ENCODE data around the gene ALDH18A1. TPM values are rescaled to one million over a fixed set of nuclear protein-coding genes. Genes with fewer than 3 reads are reported as not detected.

ALDH18A1 gene
- total RNA-seq, 1 experiment from 2014 or later: 87.6 TPM

- Histone ChIP-seq H3K36me3 (ENCODE audit: control insufficient read depth in 1 of 2, insufficient read depth in 2 of 2, low read length in 2 of 2) (peaks cover 21 to 52% of the 10 kb centered on the region in 2 experiments), H3K4me2 (ENCODE audit: low read length) (no peak overlapping the region), H4K20me1 (ENCODE audit: insufficient read depth) (peaks cover 4% of the 10 kb centered on the region; the same call in 1 of the 2 replicates), H3K4me1 (ENCODE audit: control insufficient read depth in 1 of 2, insufficient read depth in 2 of 2, low read length in 2 of 2) (peaks cover 0 to 4% of the 10 kb centered on the region in 2 experiments; a peak in 2 of 4 replicates), H3K4me3 (replicated peaks in 1 of 2; ENCODE audit: low read depth in 1 of 2, low read length in 2 of 2) (no peak overlapping the region), H3K9me2 (ENCODE audit: insufficient read depth) (no peaks in the 10 kb centered on the region), H3K9ac (ENCODE audit: low read length) (no peak overlapping the region), H2AFZ (ENCODE audit: low read depth, low read length, poor library complexity, severe bottlenecking) (no peak overlapping the region), H3K79me2 (ENCODE audit: insufficient read depth, low read length) (peaks cover 75% of the 10 kb centered on the region), H3K27ac (ENCODE audit: low read depth, low read length) (no peak overlapping the region), H3K27me3 (ENCODE audit: insufficient read depth, low read length) (no peaks in the 10 kb centered on the region), H3K9me3 (ENCODE audit: control insufficient read depth in 1 of 2, insufficient read depth in 1 of 2, low read depth in 1 of 2, low read length in 2 of 2) (no peaks in the 10 kb centered on the region; a peak in 1 of 4 replicates)
- intact Hi-C loops (cut with micrococcal nuclease): no loop called here
- ChIA-PET RAD21 (ENCODE audit: low non-redundant PET in 1 of 2, low total read pairs in 2 of 2, uncharacterized antibody in 2 of 2, unreplicated experiment in 2 of 2) (no interaction called here), POLR2A (no interaction called here), CTCF (interaction anchor here (1.8 kb wide), 1 partner anchor 42 kb away, joined by 6 read pairs; the partner anchor contains the start of gene TCTN3)
- DNase-seq (ENCODE audit: low read depth, low spot score) (no peak), ATAC-seq (no peak)
- TF ChIP-seq ZNF274 (IDR thresholded peaks at IDR 0.05; ENCODE audit: low read depth, low read length) (no peak), POLR2A (IDR thresholded peaks at IDR 0.05; ENCODE audit: borderline replicate concordance, extremely low read depth, insufficient read depth, insufficient read length) (no peak), EZH2phosphoT487 (IDR thresholded peaks at IDR 0.05; ENCODE audit: borderline replicate concordance) (no peak), TCF7L2 (IDR thresholded peaks at IDR 0.05; ENCODE audit: borderline replicate concordance, extremely low read depth, insufficient read depth, insufficient read length) (no peak), POLR2AphosphoS5 (IDR thresholded peaks at IDR 0.05; ENCODE audit: low read depth, low read length) (no peak), CEBPB (IDR thresholded peaks at IDR 0.05; ENCODE audit: low read depth) (no peak), ELF1 (IDR thresholded peaks at IDR 0.05; ENCODE audit: borderline replicate concordance, low read depth) (no peak), ATF3 (IDR thresholded peaks at IDR 0.05) (no peak), SP1 (IDR thresholded peaks at IDR 0.05; ENCODE audit: low read depth) (no peak), JUND (IDR thresholded peaks at IDR 0.05) (no peak), EZH2 (IDR thresholded peaks at IDR 0.05) (no peak), EGR1 (IDR thresholded peaks at IDR 0.05; ENCODE audit: low read depth) (no peak)
- TF ChIP-seq, protein P1, sequence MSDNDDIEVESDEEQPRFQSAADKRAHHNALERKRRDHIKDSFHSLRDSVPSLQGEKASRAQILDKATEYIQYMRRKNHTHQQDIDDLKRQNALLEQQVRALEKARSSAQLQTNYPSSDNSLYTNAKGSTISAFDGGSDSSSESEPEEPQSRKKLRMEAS (IDR thresholded peaks at IDR 0.05): no peak
- TF ChIP-seq, protein P2, sequence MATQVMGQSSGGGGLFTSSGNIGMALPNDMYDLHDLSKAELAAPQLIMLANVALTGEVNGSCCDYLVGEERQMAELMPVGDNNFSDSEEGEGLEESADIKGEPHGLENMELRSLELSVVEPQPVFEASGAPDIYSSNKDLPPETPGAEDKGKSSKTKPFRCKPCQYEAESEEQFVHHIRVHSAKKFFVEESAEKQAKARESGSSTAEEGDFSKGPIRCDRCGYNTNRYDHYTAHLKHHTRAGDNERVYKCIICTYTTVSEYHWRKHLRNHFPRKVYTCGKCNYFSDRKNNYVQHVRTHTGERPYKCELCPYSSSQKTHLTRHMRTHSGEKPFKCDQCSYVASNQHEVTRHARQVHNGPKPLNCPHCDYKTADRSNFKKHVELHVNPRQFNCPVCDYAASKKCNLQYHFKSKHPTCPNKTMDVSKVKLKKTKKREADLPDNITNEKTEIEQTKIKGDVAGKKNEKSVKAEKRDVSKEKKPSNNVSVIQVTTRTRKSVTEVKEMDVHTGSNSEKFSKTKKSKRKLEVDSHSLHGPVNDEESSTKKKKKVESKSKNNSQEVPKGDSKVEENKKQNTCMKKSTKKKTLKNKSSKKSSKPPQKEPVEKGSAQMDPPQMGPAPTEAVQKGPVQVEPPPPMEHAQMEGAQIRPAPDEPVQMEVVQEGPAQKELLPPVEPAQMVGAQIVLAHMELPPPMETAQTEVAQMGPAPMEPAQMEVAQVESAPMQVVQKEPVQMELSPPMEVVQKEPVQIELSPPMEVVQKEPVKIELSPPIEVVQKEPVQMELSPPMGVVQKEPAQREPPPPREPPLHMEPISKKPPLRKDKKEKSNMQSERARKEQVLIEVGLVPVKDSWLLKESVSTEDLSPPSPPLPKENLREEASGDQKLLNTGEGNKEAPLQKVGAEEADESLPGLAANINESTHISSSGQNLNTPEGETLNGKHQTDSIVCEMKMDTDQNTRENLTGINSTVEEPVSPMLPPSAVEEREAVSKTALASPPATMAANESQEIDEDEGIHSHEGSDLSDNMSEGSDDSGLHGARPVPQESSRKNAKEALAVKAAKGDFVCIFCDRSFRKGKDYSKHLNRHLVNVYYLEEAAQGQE (IDR thresholded peaks at IDR 0.05; ENCODE audit: low read depth): no peak
- TF ChIP-seq, protein P3, sequence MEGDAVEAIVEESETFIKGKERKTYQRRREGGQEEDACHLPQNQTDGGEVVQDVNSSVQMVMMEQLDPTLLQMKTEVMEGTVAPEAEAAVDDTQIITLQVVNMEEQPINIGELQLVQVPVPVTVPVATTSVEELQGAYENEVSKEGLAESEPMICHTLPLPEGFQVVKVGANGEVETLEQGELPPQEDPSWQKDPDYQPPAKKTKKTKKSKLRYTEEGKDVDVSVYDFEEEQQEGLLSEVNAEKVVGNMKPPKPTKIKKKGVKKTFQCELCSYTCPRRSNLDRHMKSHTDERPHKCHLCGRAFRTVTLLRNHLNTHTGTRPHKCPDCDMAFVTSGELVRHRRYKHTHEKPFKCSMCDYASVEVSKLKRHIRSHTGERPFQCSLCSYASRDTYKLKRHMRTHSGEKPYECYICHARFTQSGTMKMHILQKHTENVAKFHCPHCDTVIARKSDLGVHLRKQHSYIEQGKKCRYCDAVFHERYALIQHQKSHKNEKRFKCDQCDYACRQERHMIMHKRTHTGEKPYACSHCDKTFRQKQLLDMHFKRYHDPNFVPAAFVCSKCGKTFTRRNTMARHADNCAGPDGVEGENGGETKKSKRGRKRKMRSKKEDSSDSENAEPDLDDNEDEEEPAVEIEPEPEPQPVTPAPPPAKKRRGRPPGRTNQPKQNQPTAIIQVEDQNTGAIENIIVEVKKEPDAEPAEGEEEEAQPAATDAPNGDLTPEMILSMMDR (IDR thresholded peaks at IDR 0.05 in 2 of 3, conservative IDR thresholded peaks at IDR 0.05 in 1 of 3; ENCODE audit: borderline replicate concordance in 1 of 3, insufficient read depth in 1 of 3, low read depth in 2 of 3, low read length in 2 of 3): no peak
- BruUV-seq (replicated peaks): no TSS peak
These were observed 5.0 kb downstream of the ALDH18A1 start for GRCh38 chr10:95651346-95652060.
